Measurements from ENCODE around the gene KCNC1.

DNA sequence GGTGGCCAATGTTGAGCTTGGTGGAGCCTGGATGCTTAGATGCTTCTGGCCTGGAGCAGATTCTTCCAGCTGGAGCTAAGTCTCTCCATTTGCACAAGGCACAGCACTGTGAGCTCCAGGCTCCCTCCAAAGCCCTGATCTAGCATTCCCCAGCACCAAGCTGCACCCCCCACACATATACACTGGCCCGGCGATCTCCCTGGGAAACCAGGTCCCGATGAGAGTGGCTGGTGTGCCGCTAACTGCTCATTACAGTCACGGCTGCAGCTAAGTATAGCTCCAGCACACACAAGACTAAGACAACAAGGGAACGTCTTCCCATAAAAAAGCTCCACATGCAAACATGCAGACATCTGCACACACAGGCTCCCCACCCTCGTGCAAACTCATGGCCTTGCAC lies 17.6 kb downstream of the KCNC1 start:
- TF ChIP-seq FOXK1 (CRISPR knock-in tag; IDR thresholded peaks at IDR 0.05) = no peak
- TF ChIP-seq, protein P1, sequence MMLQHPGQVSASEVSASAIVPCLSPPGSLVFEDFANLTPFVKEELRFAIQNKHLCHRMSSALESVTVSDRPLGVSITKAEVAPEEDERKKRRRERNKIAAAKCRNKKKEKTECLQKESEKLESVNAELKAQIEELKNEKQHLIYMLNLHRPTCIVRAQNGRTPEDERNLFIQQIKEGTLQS (CRISPR knock-in tag; conservative IDR thresholded peaks at IDR 0.05) = no peak
